ENCODE data around the gene DLGAP3.

DLGAP3 gene

GRCh38 chr1:34865981-34866761, 63.3 kb downstream of the DLGAP3 start:
- DNase-seq, result no peak

DNA sequence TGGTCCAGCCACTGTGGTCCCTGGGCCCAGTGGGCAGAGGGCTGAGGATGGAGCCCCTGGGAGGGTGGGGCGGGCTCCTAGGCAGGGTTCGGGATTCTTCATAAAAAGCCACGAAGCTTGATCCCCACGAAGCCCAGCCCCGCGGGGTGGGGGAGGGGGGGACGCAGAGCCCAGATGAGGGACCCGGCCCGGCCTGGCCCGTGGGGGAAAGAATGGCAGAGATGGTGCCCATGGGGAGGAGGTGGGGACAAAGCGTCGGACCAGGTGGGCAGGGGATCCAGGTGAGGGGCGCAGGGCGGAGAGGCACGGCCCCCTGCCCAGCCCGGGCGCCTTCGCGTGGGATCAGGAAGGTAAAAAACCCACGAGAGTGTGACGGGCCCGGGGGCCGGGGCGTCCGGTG, 63.9 kb downstream of the DLGAP3 start:
- DNase-seq, result no peak

GRCh38 chr1:34864759-34865158, 64.7 kb downstream of the DLGAP3 start:
- no peak for DNase-seq

- no peak for DNase-seq
Observed at GRCh38 chr1:34863501-34863900, 65.9 kb downstream of the DLGAP3 start.

- peak; percentile 83 for DNase-seq
Observed at GRCh38 chr1:34859446-34860200, 69.8 kb downstream of the DLGAP3 start, which contains the start of gene SMIM12. Gene SMIM12 (minus strand): TSS chr1:34859749. CDS start chr1:34855977, 3,772 bp downstream.

DNA sequence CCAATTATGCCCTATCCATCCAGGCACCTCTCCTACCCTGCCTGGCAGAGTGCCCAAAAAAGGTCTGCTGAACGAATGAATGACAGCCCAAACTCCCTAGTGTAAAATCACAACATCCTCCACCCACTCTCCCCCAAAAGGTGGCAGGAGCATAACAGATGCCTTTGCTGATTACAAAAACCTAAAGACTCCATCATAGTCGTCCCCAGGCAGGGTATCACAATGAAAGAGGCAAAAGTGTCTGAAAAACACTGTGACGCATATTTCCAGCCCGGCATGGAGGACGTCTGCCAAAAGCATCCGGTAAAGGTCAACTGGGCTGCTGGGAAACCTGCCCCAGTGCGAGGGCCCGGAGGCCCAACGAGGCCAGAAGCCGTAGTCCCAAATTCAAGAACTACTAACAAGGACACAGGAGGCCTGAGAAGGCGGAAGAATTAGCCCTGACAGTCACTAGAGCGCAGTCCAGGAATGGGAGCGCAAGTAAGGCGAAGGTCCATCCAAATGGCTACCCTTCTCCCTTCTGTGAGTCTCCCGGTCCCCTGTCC, 70.5 kb downstream of the DLGAP3 start:
- no peak for DNase-seq

GRCh38 chr1:34856697-34857096, 72.8 kb downstream of the DLGAP3 start:
- DNase-seq, result no peak

DNA sequence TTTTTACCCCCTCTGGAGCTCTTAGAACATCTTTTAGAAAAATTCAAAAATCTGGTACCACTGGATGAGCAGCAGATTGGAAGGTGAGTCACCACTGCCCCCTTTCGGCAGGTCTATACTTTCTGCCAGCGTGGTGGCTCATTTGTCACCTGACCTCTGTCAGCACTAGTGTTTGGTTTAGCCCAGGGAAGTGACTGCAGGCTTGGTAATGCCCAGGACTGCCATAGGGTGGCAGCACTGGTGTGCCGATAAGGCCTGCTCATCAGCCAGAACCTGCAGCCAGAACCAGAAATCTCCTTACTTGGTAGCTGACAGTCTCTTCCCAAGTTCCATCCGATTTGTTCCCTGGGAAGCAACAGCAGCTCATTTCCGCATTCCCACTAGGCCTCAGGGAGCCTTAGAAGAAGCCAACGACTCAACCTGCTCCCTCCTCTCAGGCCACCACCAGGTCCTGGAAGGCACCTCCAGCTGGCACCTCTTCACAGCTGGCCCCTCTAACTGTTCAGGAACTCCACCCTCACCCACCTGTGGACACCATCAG, 76.7 kb downstream of the DLGAP3 start:
- peak; percentile 95 for DNase-seq

- no peak for DNase-seq
Observed at GRCh38 chr1:34851431-34852105, 77.9 kb downstream of the DLGAP3 start.

DNA sequence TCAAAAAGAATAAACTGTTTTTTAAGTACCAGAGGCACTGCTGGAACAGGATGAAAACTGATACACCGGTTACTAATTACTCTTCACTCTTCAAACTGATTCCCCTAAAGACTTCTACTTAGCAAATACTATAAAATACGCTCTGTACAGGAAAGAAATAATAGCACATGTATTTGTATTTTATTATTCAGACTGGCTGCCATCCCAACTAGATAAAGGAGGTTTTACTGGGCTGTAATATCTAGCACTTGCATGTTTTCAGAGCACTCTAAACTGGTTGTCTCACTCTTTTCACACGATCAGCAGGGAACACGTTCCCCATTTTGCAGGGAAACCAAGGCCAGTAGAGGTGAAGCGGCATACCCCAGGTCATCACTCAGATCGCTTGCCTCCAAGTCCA, 79.1 kb downstream of the DLGAP3 start:
- no peak for DNase-seq

DNA sequence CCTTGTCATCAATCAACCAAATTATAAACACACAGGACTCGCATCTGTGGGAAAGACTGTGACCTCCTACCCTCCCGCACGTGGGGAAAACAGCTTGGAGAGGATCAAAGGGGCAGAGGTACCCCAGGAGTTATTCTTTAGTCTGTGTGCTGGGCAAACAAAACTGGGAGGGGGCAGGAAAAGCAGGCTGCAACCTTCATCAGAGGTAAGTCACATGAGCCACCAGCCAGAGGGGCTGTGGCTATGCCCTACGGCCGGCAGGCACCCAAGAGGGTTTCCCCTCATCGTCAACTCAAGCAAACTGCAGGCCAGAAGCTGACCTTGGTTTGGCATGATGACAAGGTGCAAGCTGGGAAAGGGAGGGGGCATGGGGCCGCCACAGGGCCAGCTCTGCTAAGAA, 82.4 kb downstream of the DLGAP3 start:
- peak; percentile 62 for DNase-seq

GRCh38 chr1:34846265-34846664, 83.2 kb downstream of the DLGAP3 start:
- no peak for DNase-seq

GRCh38 chr1:34845131-34845901, 84.1 kb downstream of the DLGAP3 start:
- no peak for DNase-seq

GRCh38 chr1:34844252-34844634, 85.2 kb downstream of the DLGAP3 start:
- DNase-seq, result no peak

DNA sequence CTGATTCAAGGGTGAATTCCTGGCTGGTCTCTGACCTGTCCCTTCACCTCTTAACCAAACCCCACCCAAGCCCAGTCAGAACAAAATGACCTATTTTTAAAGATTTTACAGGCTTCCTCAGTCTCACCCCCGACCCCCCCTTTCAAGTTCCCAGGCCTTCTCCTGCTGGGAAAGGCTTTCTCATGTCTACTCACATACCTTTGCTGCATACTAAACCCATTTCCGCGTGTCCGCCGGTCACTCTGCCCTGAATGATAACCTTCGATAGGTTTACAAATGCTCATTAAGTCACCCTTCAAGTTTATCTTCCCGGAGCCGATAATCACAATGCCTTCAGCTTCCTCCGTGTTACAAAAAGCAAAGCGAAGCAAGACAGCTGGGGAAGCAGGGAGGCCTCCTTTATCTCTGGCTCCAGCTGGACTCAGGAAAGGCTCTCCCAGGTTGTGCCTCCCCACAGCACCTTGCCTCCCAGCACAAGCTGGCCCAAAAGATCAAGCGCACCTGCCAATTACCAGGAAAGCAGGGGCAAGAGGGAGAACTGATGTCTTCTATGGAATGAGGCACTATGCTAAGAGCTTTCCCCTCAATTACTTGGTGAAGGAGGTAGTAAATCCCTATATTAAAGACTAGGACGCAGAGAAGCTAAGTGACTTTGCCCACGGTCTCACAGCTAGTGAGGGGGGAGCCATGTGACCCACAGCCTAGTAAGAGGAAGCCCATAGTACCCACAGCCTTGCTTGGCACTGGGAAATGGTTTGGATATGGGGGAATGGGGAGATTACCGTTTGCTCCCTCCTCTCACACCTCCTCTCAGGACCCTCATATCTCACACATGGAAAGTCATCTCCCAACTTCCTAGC, 85.8 kb downstream of the DLGAP3 start:
- no peak for DNase-seq

DNA sequence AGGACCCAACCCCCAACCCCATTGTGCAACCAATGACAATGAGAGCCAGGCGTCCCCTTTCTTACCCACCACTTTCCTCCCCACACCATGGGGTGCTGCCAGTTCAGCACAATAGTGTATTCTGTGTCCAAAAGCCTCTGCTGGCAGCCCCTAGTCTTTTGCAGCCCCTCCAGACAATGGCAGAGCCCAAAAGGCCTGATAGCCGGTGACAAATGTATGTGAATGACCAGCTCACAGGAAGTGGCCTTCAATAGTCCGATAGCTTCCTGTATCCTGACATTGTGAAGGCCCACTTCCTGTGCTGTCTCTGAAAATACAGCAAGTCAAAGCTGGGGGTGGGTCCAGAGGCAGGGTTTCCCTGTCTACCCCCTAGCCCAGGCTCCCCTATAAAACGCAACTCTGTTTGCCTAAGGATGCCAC, 86.5 kb downstream of the DLGAP3 start:
- DNase-seq, result no peak

- DNase-seq, result no peak
Observed at GRCh38 chr1:34842073-34842472, 87.4 kb downstream of the DLGAP3 start.

DNA sequence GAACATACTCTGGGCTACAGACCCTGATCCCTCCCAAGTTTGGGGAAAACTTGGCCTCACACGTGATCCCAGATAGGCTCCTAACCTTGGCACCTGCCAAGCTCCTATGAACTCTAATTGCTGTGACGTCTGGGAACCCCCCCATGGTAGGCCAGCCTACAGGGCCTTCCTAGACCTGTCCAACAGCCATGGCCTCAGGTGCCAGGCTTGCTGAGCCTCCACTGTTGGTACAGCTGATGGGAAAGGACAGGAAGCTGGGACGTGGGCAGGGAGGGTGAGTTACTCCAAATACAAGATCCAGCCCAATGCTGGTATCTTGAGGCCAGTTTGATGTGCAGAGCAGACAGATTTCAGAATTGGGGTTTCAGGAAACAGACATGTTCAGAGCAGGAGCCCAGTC, 89.0 kb downstream of the DLGAP3 start:
- no peak for DNase-seq

DNA sequence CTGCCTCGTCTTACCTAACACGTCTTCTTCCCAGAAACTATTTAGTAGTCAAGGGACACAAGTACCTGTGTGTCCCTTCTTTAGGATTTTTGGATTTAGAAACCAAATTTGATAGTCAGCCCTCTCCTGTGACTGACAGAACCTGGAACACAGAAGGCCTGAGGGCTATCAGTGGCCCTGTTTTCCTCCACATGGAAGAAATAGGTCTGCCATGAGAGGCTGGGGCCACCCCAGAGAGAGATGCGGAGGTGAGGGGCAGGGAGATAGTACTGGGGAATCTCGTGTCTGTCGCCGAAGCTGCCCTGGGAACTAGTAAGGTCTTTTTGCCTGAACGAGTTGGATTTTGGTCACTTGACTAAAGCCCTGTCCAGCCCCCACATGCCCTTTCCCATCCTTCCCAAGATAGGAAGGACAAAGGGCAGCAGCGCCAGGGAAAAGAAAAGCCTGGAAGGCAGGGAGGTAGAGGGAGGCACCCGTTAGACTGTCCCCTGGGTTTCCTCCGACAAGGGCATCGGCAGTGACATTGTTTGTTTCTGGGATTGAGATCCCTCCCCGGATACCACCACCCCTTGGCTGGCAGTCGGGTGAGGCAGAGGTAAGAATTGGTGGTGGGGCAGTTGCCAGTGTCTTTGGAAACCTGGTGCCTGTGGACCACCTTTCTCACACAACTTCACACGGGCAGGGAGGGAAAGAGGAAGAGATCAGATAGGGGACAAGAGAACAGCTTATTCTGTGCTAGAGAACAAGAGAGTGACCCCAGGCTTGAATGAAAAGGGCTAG, 89.7 kb downstream of the DLGAP3 start:
- no peak for DNase-seq

DNA sequence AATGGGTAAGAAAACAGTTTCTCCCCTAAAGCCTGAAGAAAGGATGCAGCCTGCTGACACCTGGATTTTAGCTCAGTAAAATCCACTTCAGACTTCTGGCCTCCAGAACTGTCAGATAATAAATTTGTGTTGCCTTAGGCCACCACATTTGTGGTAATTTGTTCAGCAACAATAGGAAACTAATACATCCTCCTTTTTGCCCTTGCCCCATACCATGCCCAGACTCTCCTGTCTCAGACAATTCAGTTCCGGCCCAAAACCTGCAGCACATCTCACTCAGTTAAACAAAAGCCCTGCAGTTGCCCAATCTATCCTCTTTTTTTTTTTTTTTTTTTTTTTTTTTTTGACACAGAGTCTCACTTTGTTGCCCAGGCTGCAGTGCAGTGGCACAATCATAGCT, 95.7 kb downstream of the DLGAP3 start:
- DNase-seq, result no peak
